ENCODE results near the gene XG.

DNA sequence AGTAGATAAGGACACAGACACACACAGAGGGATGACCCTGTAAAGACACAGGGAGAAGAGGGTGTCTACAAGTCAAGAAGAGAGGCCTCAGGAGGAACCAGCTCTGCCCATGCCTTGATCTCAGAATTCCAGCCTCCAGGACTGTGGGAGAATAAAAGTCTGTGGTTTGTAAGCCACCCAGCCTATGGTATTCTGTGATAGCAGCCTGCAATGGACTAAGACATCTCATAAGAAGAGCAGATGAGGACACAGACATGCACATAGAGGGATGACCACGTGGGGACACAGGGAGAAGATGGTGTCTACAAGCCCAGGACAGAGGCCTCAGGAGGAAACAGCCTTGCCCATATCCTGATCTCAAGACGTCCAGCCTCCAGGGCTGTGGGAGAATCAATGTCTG lies 9.4 kb downstream of the XG start:
- no peak for TF ChIP-seq POLR2AphosphoS5 (IDR thresholded peaks at IDR 0.05; ENCODE audit: low read depth, low read length)
- TF ChIP-seq, protein P1, sequence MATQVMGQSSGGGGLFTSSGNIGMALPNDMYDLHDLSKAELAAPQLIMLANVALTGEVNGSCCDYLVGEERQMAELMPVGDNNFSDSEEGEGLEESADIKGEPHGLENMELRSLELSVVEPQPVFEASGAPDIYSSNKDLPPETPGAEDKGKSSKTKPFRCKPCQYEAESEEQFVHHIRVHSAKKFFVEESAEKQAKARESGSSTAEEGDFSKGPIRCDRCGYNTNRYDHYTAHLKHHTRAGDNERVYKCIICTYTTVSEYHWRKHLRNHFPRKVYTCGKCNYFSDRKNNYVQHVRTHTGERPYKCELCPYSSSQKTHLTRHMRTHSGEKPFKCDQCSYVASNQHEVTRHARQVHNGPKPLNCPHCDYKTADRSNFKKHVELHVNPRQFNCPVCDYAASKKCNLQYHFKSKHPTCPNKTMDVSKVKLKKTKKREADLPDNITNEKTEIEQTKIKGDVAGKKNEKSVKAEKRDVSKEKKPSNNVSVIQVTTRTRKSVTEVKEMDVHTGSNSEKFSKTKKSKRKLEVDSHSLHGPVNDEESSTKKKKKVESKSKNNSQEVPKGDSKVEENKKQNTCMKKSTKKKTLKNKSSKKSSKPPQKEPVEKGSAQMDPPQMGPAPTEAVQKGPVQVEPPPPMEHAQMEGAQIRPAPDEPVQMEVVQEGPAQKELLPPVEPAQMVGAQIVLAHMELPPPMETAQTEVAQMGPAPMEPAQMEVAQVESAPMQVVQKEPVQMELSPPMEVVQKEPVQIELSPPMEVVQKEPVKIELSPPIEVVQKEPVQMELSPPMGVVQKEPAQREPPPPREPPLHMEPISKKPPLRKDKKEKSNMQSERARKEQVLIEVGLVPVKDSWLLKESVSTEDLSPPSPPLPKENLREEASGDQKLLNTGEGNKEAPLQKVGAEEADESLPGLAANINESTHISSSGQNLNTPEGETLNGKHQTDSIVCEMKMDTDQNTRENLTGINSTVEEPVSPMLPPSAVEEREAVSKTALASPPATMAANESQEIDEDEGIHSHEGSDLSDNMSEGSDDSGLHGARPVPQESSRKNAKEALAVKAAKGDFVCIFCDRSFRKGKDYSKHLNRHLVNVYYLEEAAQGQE (IDR thresholded peaks at IDR 0.05; ENCODE audit: insufficient read depth in 1 of 2, low read depth in 2 of 2, low read length in 2 of 2), result no peak
- TF ChIP-seq SIN3A (IDR thresholded peaks at IDR 0.05; ENCODE audit: borderline replicate concordance, insufficient read depth, low read length), result no peak
- TF ChIP-seq TAF1 (IDR thresholded peaks at IDR 0.05; ENCODE audit: borderline replicate concordance, insufficient read depth, low read length), result no peak
